Peyer's patch (tissue), 4 donors: Measurements from ENCODE around the gene GPX4. TPM values are rescaled to one million over a fixed set of nuclear protein-coding genes. Genes with fewer than 3 reads are reported as not detected.
A peak's percentile ranks its signal among the peaks of the same experiment; 100 is the strongest.

Experiments
- DNase-seq, 3 donors: peaks; one replicate each; pipeline ENCODE4 v3.0.0-alpha.2; 2017 to 2019
- H3K27ac ChIP-seq, 4 donors: fragments of 200-600 bp; sonication (generic); one replicate each; pipeline ENCODE4 v1.5.1; 2016 to 2019
- H3K27me3 ChIP-seq, 2 donors: fragments of 200-600 bp; sonication (generic); one replicate each; pipeline ENCODE4 v1.5.1; 2019
- H3K36me3 ChIP-seq, 3 donors: fragments of 200-600 bp; sonication (generic); one replicate each; pipeline ENCODE4 v1.5.1; 2016 to 2019
- H3K4me1 ChIP-seq, 4 donors: fragments of 200-600 bp; sonication (generic); one replicate each; pipeline ENCODE4 v1.5.1; 2016 to 2019
- H3K4me3 ChIP-seq, 4 donors: fragments of 200-600 bp; sonication (generic); 1 replicate in 3 of 4; 2 replicates in 1 of 4; pipeline ENCODE4 v1.5.1; 2016 to 2019; ENCODE audit warnings: mild to moderate bottlenecking in 1 of 4
- H3K9me3 ChIP-seq, 4 donors: fragments of 200-600 bp; sonication (generic); one replicate each; pipeline ENCODE4 v1.5.1; 2016 to 2019; ENCODE audit warnings: mild to moderate bottlenecking in 1 of 4
- POLR2A ChIP-seq, 2 donors: fragments of 450-650 bp; IDR thresholded peaks; one replicate each; pipeline ENCODE4 v1.5.1; 2017; ENCODE audit warnings: antibody characterized with exemption in 2 of 2, mild to moderate bottlenecking in 2 of 2, moderate library complexity in 2 of 2
- total RNA-seq, 4 donors: library from RNA; depleted of rRNA; stranded (reverse); fragments of >200 nt; gene quantifications; one replicate each; pipeline ENCODE4 v1.1.0, GENCODE V29; 2016
- TF ChIP-seq, protein P1 (sequence below), 6 experiments: fragments of 450-650 bp in 4 of 6; fragments of 200-600 bp in 2 of 6; sonication (generic) in 1 of 6; IDR thresholded peaks; one replicate each; pipeline ENCODE4 v1.5.1; 2017 to 2019; ENCODE audit warnings: antibody characterized with exemption in 6 of 6, mild to moderate bottlenecking in 3 of 6, moderate library complexity in 1 of 6

The GPX4 gene
- total RNA-seq, 4 donors from 2014 or later, result 258 to 493 (median 326) TPM

GRCh38 chr19:1067341-1067957 is 36.3 kb upstream of the GPX4 start:
- Histone ChIP-seq H3K4me3 (peak overlapping the region; percentile 56 to 75 (median 64)), H3K27me3 (peaks cover 0 to 37% of the 10 kb centered on the region in 2 donors), H3K36me3 (no peaks in the 10 kb centered on the region), H3K27ac (peak overlapping the region; percentile 76 to 99 (median 84)), H3K9me3 (no peaks in the 10 kb centered on the region), H3K4me1 (peaks cover 0 to 61% (median 35%) of the 10 kb centered on the region in 4 donors)
- TF ChIP-seq, protein P1, sequence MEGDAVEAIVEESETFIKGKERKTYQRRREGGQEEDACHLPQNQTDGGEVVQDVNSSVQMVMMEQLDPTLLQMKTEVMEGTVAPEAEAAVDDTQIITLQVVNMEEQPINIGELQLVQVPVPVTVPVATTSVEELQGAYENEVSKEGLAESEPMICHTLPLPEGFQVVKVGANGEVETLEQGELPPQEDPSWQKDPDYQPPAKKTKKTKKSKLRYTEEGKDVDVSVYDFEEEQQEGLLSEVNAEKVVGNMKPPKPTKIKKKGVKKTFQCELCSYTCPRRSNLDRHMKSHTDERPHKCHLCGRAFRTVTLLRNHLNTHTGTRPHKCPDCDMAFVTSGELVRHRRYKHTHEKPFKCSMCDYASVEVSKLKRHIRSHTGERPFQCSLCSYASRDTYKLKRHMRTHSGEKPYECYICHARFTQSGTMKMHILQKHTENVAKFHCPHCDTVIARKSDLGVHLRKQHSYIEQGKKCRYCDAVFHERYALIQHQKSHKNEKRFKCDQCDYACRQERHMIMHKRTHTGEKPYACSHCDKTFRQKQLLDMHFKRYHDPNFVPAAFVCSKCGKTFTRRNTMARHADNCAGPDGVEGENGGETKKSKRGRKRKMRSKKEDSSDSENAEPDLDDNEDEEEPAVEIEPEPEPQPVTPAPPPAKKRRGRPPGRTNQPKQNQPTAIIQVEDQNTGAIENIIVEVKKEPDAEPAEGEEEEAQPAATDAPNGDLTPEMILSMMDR (IDR thresholded peaks at IDR 0.05), result no peak
- no peak for TF ChIP-seq POLR2A (IDR thresholded peaks at IDR 0.05)
- peak in 1 of 3 donors; percentile 55 for DNase-seq

- peak in 2 of 3 donors; percentile 87 to 88 for DNase-seq
- Histone ChIP-seq H3K36me3 (no peaks in the 10 kb centered on the region), H3K4me1 (peaks cover 0 to 61% (median 39%) of the 10 kb centered on the region in 4 donors), H3K4me3 (peak overlapping the region; percentile 56 to 75 (median 64)), H3K9me3 (no peaks in the 10 kb centered on the region), H3K27me3 (peaks cover 0 to 37% of the 10 kb centered on the region in 2 donors), H3K27ac (peak overlapping the region; percentile 76 to 99 (median 84))
- no peak for TF ChIP-seq POLR2A (IDR thresholded peaks at IDR 0.05)
- TF ChIP-seq, protein P1 (IDR thresholded peaks at IDR 0.05), result no peak
Measured at GRCh38 chr19:1068009-1069001, 35.5 kb upstream of the GPX4 start.

GRCh38 chr19:1069009-1069779 is 34.6 kb upstream of the GPX4 start:
- Histone ChIP-seq H3K36me3 (no peaks in the 10 kb centered on the region), H3K4me1 (peaks cover 0 to 67% (median 46%) of the 10 kb centered on the region in 4 donors), H3K27ac (peak overlapping the region; percentile 76 to 99 (median 84)), H3K9me3 (no peaks in the 10 kb centered on the region), H3K27me3 (peaks cover 0 to 37% of the 10 kb centered on the region in 2 donors), H3K4me3 (peak overlapping the region; percentile 56 to 75 (median 64))
- peak in 2 of 3 donors; percentile 89 to 93 for DNase-seq
- no peak for TF ChIP-seq POLR2A (IDR thresholded peaks at IDR 0.05)
- TF ChIP-seq, protein P1 (IDR thresholded peaks at IDR 0.05), result peak in 2 of 6 experiments; percentile 14

DNA sequence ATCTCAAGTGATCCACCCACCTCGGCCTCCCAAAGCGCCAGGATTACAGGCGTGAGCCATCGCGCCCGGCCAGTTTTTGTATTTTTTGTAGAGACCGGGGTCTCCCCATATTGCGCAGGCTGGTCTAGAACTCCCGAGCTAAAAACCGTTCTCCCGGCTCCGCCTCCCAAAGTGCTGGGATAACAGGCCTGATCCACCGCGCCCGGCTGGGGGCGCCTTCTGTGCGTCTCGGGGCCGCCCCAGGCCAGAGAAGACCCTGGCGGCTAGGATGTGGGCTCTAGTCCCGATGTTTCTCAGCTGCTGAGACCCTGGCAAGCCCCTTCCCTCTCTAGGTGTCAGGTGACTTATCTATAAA is 33.2 kb upstream of the GPX4 start:
- no peak for DNase-seq
- no peaks in the 10 kb centered on the region for H3K9me3 ChIP-seq
- H3K27me3 ChIP-seq, result peaks cover 0 to 37% of the 10 kb centered on the region in 2 donors
- H3K27ac ChIP-seq, result peak overlapping the region in 1 of 4 donors; percentile 99
- no peaks in the 10 kb centered on the region for H3K36me3 ChIP-seq
- TF ChIP-seq POLR2A (IDR thresholded peaks at IDR 0.05), result no peak
- TF ChIP-seq, protein P1 (IDR thresholded peaks at IDR 0.05), result no peak
- no peak overlapping the region for H3K4me3 ChIP-seq
- peaks cover 0 to 64% (median 46%) of the 10 kb centered on the region in 4 donors for H3K4me1 ChIP-seq
